Stomach smooth muscle (tissue), 2 donors: ENCODE data around the gene AQP5.

Experiments
- H3K27ac ChIP-seq: one replicate; pipeline ENCODE4 v1.7.0; 2013; ENCODE audit warnings: mild to moderate bottlenecking, low read length, inconsistent platforms
- H3K27me3 ChIP-seq, 2 donors: one replicate each; pipeline ENCODE4 v1.7.0; 2013; ENCODE audit warnings: low read length in 2 of 2; ENCODE audit not compliant: insufficient read depth in 2 of 2, control insufficient read depth in 1 of 2
- H3K36me3 ChIP-seq, 2 donors: one replicate each; pipeline ENCODE4 v1.7.0; 2013; ENCODE audit warnings: low read length in 2 of 2; ENCODE audit not compliant: control insufficient read depth in 2 of 2, insufficient read depth in 2 of 2
- H3K4me1 ChIP-seq: one replicate; pipeline ENCODE4 v1.7.0; 2013; ENCODE audit warnings: low read length; ENCODE audit not compliant: control insufficient read depth, insufficient read depth
- H3K4me3 ChIP-seq, 2 donors: one replicate each; pipeline ENCODE4 v1.7.0; 2013; ENCODE audit warnings: low read length in 2 of 2
- H3K9ac ChIP-seq, 2 donors: one replicate each; pipeline ENCODE4 v1.7.0; 2013; ENCODE audit warnings: low read length in 2 of 2, mild to moderate bottlenecking in 1 of 2
- H3K9me3 ChIP-seq, 2 donors: one replicate each; pipeline ENCODE4 v1.7.0; 2013; ENCODE audit warnings: low read length in 2 of 2; ENCODE audit not compliant: control insufficient read depth in 2 of 2
- donor health status: healthy.
- donor health status: Pancreatic carcinoma.

AQP5 gene

DNA sequence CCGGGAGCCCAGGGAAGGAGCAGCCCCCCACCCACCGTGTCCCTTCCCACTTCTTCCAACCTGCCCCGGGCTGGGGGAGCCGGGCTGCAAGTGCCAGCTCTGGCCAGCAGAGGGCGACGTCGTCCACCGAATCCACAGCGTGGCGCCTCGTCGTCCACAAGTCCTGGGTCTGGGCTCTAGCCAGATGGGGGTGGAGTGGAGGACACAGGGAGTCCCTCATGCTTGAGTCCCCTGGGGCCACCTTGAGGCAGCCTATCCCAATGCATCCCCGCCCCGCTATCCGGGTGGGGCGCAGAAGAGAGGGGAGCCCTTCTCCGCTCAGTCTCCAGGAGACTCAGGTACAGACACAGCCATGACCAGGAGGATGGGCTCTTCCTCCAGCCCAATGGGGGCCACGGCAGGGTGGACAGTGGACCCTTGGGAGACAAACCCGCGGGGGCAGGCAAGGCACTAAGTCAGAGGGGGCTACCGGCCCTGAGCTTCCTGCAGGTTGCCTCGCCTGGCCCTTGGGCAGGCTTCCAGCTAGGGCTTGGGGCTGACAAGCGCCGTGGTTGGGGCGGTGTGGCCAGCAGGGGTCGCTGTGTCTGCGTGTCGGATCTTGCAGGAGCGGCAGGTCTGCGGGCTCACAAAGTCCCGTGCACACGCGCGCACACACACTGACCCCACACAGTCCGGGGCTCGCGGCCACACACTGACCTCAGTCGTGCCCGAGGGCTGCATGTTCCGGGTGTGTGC, 5.5 kb downstream of the AQP5 start:
- Histone ChIP-seq H3K27me3 (peaks cover 4 to 11% of the 10 kb centered on the region in 2 donors), H3K9ac (peak overlapping the region; percentile 6 to 21), H3K4me1 (peaks cover 14% of the 10 kb centered on the region), H3K36me3 (no peaks in the 10 kb centered on the region), H3K27ac (no peak overlapping the region), H3K9me3 (no peaks in the 10 kb centered on the region), H3K4me3 (peak overlapping the region; percentile 74 to 75)

GRCh38 chr12:49967777-49968250, 6.1 kb downstream of the AQP5 start:
- H3K4me1 ChIP-seq, result peaks cover 14% of the 10 kb centered on the region
- H3K9me3 ChIP-seq, result no peaks in the 10 kb centered on the region
- peak overlapping the region; percentile 74 to 75 for H3K4me3 ChIP-seq
- no peaks in the 10 kb centered on the region for H3K36me3 ChIP-seq
- no peak overlapping the region for H3K27ac ChIP-seq
- no peak overlapping the region for H3K9ac ChIP-seq
- peaks cover 4 to 11% of the 10 kb centered on the region in 2 donors for H3K27me3 ChIP-seq

DNA sequence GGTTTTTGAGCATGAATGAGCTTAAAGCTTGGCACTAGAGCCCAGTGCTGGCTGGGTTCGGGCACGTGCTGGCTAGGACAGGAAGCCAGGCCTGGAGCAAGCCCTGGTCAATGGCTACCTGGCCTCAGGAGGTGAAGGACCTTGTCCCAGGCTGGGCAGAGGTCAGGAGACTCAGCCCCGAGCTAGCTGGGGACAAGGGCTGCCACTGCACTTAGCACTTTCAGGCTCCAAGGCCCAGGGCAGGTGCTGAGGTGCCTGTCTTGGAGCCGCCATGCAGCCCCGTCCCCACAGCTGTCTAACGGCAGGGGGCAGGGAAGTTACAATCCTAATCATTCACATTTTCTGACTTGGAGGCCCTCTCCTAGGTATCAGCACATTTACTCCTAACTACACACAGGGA, 6.8 kb downstream of the AQP5 start:
- Histone ChIP-seq H3K9me3 (no peaks in the 10 kb centered on the region), H3K36me3 (no peaks in the 10 kb centered on the region), H3K4me3 (no peak overlapping the region), H3K27me3 (peaks cover 4 to 11% of the 10 kb centered on the region in 2 donors), H3K4me1 (peaks cover 14% of the 10 kb centered on the region), H3K27ac (no peak overlapping the region), H3K9ac (no peak overlapping the region)

DNA sequence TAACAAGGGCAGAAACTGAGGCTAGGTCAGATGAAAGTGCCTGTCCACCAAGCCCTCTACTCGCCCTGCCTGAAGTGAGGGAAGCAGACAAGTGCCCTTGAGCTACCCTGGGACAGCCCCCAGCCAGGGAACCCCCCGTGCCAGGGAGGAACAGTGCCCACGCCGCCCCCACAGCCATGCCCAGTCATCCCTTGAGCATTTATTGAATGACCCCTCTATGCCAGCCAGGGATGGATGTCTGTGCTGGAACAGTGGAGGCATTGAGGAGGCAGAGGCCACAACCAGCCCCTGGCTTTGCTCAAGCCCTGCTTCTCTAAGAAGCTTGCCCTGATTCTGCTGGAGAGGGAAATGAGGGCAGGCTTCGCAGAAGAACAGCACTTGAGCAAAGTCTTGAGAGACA, 7.4 kb downstream of the AQP5 start:
- no peak overlapping the region for H3K27ac ChIP-seq
- no peak overlapping the region for H3K9ac ChIP-seq
- H3K27me3 ChIP-seq, result peaks cover 4 to 11% of the 10 kb centered on the region in 2 donors

DNA sequence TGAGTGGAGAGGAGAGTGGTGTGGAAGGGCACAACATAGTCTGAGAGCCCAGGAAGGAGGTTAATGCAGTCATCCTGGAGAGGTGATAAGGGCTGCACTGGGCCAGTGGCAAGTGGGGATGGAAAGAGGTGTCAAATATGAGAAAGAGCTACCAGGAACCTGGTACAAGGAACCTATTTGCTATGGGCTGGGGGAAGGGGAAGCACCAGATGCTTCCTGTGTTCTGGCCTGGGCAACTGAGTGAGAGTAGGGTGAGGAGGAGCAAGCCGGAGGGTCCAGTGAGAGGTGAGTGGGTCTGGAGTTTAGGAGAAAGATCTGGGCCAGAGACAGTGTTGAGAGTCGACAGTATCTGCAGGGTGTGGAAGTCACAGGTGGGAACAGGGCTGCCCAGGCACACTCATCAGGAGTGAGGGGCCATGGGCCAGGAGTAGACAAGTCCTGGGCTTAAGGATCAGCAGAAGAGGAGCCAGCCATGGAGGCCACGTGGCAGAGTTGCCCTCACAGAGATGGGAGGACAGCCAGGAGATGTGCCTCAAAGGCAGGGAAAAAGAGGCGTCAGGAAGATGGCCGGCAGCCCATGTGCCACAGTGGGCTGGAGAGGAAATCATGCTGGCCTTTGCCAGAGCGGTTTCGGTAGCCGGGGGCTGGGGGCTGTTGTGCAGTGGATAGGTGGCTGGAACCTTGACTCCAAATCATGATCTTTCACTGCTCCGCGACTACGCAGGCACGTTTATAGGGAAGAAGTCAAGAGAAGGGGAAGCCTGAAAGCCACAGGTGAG, 8.2 kb downstream of the AQP5 start:
- Histone ChIP-seq H3K27ac (no peak overlapping the region), H3K9ac (no peak overlapping the region), H3K27me3 (peaks cover 4 to 11% of the 10 kb centered on the region in 2 donors), H3K4me1 (peaks cover 24% of the 10 kb centered on the region), H3K4me3 (no peak overlapping the region), H3K36me3 (no peaks in the 10 kb centered on the region), H3K9me3 (no peaks in the 10 kb centered on the region)

More for the DNA sequence above, 7.4 kb downstream of the AQP5 start:
- H3K36me3 ChIP-seq, result no peaks in the 10 kb centered on the region
- peaks cover 16% of the 10 kb centered on the region for H3K4me1 ChIP-seq
- H3K9me3 ChIP-seq, result no peaks in the 10 kb centered on the region
- no peak overlapping the region for H3K4me3 ChIP-seq

DNA sequence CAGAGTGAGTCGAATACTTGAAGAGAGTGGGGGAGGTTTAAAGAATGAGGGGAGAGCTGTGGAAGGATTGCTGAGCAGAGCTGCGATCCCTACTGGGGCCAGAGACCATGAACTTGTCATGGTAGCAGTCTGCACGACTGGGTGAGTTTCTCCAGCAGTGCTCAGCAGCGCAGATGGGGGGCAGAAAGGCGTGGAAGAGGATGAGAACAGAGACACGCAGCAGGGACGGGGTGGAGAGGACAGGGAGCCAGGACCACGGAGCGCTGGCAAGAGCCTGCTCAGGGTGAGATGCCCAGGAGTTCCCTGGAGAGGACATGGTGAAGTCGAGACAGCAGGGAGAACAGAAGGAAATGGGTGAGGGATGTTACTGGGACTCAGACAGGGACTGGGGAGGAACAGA, 9.0 kb downstream of the AQP5 start:
- peaks cover 32% of the 10 kb centered on the region for H3K4me1 ChIP-seq
- H3K27ac ChIP-seq, result no peak overlapping the region
- H3K27me3 ChIP-seq, result peaks cover 4 to 11% of the 10 kb centered on the region in 2 donors
- H3K9me3 ChIP-seq, result no peaks in the 10 kb centered on the region
- H3K36me3 ChIP-seq, result no peaks in the 10 kb centered on the region
- no peak overlapping the region for H3K9ac ChIP-seq
- H3K4me3 ChIP-seq, result no peak overlapping the region

DNA sequence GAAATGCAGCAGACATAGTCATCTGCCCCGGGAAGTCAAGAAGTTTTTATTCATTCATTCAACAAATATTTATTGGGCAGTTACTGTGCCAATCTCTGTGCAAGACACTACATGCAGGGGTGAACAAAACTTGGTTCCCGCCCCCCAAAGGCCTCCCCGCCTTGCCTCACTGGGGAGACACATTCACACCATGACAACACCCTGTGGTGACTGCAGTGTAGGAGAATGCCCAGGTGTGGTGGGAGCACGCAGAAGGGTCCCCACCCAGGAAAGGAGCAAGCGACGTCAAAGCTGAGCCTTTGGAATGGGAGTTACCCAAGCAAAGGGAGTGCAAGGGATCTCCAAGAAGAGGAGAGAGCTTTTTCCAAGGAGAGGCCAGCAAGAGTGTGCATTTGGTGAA, 9.5 kb downstream of the AQP5 start:
- Histone ChIP-seq H3K27ac (no peak overlapping the region), H3K36me3 (no peaks in the 10 kb centered on the region), H3K4me3 (no peak overlapping the region), H3K9me3 (no peaks in the 10 kb centered on the region), H3K27me3 (peaks cover 4 to 11% of the 10 kb centered on the region in 2 donors), H3K4me1 (peaks cover 33% of the 10 kb centered on the region), H3K9ac (no peak overlapping the region)

- Histone ChIP-seq H3K27me3 (peaks cover 4 to 11% of the 10 kb centered on the region in 2 donors), H3K9me3 (no peaks in the 10 kb centered on the region), H3K4me3 (no peak overlapping the region), H3K36me3 (no peaks in the 10 kb centered on the region), H3K27ac (no peak overlapping the region), H3K9ac (no peak overlapping the region), H3K4me1 (peaks cover 27% of the 10 kb centered on the region)
Measured at GRCh38 chr12:49972129-49972528, 10.5 kb downstream of the AQP5 start.

DNA sequence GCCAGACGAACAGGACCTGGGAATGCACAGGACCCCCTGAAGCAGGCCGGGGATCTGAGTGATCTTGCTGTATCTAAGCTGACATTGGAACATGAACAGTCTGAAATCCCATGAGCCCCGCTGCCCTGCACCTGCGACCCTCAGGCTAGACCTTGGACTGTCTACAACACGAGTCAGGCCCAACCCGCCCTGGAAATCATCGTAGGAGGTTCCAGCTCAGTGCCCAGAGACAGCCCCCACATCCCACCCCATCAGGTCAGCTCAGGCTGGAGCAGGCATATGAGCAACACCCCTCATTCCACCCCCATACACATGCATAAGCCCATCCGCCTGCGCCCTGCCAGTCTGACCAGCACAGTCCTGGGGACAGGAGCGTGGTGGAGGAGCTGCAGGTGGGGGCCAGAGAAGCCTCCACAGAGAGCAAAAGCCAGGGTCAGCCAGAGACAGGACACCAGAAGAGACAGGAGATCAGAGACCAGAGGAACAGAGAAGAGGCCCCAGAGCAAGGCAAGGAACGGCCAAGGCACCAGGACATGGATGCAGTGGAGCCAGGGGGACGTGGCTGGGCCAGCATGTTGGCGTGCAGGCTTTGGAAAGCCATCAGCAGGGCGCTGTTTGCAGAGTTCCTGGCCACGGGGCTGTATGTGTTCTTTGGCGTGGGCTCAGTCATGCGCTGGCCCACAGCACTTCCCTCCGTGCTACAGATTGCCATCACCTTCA, 11.1 kb downstream of the AQP5 start, which contains the start of gene AQP6:
AQP6 (plus strand) TSS at position 307 of the 720 bp plus-strand sequence; CDS start at position 534, 227 bp downstream.
- Histone ChIP-seq H3K27me3 (peaks cover 4 to 9% of the 10 kb centered on the region in 2 donors), H3K4me3 (no peak within 1 kb of the TSS), H3K9ac (no peak within 1 kb of the TSS), H3K4me1 (peaks cover 21% of the 10 kb centered on the region), H3K27ac (no peak within 1 kb of the TSS), H3K9me3 (no peaks in the 10 kb centered on the region), H3K36me3 (no peaks in the 10 kb centered on the region)

- Histone ChIP-seq H3K36me3 (no peaks in the 10 kb centered on the region), H3K9me3 (no peaks in the 10 kb centered on the region), H3K27ac (no peak overlapping the region), H3K9ac (no peak overlapping the region), H3K4me1 (peaks cover 20% of the 10 kb centered on the region), H3K27me3 (peaks cover under 1 to 6% of the 10 kb centered on the region in 2 donors), H3K4me3 (no peak overlapping the region)
Measured at GRCh38 chr12:49973361-49973830, 11.7 kb downstream of the AQP5 start.
